ENCODE data around the gene MGMT. TPM values are rescaled to one million over a fixed set of nuclear protein-coding genes. Genes with fewer than 3 reads are reported as not detected.

Gene MGMT
- total RNA-seq, 1 donor from 2014 or later: 17.9 TPM

DNA sequence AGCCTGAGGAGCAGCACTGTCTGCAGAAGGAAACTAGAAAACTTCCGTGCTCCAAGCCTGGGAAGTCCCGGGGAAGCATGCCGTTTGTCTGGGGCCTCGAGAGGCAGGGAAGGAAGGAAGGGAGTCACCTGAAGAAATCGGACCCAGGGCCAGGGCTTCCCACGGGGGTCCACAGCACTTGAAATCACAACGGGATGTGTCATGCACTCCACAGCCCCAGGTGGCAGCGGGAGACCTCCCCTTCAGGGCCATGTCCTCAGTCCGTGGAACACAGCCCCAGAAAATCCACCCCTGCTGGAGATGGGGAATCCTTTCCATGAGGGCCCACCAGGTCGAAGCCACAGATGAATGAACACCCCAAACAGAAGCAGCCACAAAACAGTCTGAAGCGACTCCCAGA, 239.5 kb downstream of the MGMT start:
- intact Hi-C loops (cut with micrococcal nuclease): no loop called here

DNA sequence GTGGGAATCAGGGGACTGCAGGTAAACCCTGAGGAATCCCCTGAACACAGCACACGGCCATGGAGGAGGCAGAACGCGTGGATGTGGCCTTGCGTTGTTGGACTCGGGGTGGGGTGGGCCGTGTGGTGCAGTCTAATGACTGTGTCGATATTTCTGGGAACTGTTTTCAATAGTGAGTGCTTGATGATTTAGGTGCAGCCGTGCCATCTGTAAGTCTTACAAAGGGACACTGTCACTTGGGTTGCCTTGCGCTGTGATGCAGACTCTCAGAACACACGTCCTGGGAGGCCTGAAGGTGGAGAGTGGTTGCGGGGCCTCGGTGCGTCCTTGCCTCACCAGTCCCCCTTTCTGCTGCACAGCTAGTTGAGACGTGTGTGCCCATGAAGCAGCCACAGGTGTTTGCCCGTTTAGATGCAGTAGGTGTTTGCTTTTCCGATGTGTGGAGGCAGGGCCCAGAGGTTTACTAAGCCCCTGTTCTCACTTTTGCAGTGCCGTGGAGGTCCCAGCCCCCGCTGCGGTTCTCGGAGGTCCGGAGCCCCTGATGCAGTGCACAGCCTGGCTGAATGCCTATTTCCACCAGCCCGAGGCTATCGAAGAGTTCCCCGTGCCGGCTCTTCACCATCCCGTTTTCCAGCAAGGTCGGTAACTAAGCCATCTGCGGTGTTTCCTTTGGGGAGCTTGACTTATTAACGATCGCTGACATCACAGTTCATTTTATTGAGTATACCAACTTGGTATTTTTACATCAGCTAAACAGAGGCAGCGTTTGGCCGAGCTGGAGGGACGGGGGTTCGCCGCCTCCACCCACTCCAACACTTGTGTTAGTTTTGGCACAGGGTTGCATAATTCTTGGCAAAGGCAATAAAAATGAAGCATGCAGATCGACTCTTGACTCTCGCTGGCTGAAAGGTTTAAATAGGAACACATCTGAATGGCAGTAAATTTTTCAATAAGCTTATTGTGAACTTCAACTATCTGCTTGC, 240.7 kb downstream of the MGMT start:
- intact Hi-C loops (cut with micrococcal nuclease): no loop called here

DNA sequence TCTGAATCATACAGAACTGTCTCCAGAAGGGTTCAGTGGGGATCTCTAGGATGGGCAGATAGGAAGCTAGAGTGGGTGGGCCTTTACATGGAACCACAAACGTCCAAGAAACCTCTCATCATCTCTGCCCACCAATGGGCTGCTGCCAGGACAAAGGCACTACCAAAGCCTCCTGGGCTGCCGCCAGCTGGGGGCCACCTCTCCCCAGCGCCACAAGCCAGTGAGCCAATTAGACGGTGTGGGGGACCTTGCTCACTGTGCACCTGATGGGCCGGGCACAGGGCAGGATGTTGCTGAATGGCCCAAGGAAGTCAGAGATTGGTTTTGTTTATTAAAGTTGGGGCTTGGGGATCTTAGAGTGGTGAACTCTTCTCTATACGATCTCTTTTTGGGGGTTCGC, 242.1 kb downstream of the MGMT start:
- intact Hi-C loops (cut with micrococcal nuclease): no loop called here

DNA sequence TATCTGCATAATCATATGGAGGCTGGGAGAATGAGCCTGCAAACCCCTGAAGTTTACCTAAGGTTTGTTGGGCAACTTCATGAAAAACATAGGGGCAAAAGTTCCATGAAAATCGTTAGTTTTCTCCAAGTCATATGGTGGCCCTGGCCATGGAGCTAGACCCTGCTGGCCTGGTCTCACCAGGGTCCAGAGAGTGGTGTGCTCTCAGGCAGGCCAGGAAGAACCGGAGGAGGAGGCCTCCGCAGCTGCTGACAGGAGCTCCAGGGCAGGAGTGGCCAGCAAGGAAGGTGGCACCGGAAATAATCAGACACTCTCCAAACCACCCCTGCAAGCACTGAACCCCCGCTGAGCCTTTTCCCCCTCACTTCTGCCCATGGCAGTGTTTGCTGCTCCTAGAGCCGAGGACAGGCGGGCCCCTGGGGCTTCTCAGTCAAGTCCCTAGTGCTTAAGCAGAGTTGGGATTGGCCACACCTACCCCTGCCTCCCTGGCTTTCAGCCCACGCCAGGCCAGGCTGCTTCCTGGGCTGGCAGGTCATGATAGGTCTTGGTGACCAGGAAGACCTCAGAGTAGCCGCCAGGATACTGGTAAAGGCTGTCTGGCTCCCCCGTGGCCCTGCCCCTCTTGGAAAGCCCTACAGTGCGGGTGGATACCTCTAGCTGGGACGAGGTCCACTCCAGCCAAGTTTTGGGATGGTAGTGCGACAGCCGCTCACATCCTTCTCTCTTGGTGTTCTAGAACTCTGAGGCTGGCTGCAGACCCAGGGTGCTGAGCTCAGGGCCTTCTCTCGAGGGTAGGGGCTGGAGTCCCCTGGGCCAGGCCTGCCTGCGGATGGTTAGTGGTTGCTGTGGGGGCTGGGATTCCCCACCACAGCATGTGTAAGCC, 242.8 kb downstream of the MGMT start:
- intact Hi-C loops (cut with micrococcal nuclease): no loop called here

DNA sequence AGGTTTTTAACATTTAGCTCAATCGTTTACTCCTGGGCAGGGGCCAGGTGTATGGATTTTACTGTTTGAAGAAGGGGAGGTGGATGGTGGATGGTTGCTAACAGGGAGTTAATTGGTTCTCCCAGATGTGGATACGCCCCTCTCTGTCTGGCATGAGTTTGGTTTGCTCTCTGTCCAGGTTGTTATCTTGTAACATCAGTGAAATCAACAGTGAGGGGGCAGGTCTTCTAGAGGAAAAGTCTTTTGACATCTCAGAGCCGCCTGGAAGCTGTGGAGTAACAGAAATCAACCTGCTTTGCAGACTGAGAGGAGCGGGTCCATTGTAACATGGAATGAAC, 243.4 kb downstream of the MGMT start:
- intact Hi-C loops (cut with micrococcal nuclease): no loop called here

DNA sequence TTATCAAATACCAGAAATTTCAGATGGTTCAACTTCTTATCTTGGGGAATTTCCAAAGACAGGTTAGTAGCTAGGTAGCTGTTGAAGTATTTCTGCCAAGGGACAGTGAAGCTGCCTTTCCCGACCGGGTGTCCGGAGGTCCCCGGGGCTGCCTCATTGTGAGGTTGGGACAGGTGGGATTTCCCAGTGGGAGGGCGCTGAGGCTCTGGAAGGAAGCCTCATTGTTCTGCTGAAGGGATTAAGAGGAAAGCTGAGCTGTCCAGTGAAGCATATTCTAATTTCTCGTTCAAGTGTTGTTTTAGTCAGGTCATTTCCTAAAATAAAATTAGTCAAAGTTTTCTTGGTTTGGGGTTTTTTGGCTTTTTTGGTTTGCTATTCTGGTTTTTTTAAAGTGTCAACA, 244.2 kb downstream of the MGMT start:
- intact Hi-C loops (cut with micrococcal nuclease): no loop called here

DNA sequence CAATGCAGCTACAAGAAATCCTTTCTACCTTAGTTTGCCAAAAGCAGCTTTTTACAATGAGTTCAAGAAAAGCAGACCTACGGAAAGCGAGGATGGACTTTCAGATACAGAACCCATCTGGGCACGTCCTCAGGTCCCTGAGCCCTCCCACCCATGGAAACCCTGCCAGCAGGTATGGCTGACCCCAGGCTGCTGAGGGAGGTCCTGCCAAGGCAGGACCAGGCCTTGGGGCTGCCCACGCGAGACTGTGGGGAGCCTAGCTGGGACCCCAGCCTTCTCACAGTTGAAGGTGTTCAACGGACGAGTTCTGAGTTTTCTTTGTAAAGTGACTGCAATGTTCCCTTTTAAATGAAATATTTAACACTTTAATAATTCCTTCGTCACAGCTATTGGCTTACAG, 245.0 kb downstream of the MGMT start:
- intact Hi-C loops (cut with micrococcal nuclease): no loop called here

DNA sequence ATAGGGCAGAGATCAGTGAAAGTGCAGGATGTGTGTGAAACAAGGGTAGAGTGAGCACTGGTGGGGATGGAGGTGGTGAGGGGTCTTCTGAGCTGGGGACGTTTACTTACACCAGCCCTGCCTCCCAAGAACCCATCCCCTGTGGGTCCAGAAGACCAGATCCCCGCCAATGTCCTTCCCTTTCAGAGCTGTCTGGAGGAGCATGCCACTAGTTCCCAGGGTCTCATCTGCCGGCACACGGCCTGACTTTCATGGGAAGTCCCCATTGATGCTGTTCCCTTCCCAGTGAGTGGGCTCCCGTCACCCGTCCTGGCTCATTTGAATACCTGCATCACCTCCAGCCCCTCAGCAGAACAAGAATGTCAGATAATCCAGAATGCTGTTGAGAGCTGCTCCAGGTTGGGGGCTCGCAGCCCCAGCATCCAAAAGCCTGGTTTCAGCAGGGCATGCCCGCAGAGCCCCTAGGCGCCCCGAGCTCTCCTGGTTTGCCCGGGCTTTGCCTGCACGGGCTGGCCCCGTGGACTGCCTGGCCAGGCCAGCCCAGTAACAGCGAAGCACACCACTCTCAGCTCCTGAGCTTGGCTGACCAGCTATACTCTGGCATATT, 246.7 kb downstream of the MGMT start:
- intact Hi-C loops (cut with micrococcal nuclease): no loop called here

DNA sequence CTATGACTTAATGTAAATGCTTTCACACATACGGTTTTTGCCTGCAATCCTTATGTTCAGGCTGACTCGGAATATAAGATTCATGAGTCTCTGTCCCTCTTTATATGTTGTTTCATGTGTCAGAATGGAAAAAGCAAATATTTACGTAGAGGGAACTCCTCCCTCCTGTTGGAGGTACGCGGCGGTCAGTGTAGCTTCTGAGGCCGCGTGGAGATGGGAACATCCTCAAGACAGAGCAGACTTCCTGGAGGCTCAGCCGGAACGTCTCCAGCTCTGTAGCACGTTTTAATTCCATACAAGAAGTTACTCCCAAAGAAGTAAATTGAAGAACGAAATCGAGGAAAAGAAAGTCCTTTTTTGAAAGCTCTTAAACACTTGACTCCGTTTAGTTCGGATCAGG, 248.8 kb downstream of the MGMT start:
- intact Hi-C loops (cut with micrococcal nuclease): no loop called here

DNA sequence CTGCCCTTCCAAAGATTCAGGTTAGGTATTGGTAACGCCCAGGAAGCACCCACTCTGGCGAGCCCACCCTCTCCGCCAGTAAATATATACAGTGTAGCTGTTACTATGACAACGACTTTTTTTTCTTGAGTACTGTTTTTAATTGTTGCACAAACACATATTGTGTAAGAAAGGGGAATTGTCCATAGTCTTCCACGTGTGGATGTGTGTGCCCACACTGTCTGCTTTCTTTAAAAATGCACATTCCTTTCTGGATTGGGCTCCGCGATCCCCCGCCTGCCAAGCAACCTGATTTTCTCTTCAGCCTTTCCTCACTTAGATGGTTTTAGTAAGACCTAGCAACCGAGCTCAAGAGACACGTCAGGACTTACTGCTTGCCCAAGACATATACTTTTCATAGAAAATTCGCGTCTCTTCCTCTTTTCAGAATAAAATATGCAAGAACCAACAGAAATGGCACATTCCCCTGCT, 249.2 kb downstream of the MGMT start:
- intact Hi-C loops (cut with micrococcal nuclease): no loop called here

DNA sequence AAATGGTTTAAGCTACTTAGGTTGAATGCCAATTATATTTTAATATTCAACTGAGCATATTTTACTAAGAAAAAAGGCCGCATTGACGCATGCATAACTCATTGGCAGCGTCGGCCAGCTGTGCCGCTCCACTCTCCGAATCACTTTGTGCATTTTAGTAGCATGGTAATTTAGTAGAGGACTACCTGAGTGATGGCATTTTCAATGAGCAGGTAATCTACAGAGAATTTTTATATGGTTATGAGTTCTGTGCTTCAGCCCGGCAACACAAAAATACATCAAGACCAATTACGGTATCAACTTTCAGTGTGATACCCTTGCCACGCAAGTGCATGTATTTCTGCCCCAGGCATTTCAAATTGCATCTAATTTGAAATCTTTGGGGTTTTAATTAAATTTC, 249.8 kb downstream of the MGMT start:
- intact Hi-C loops (cut with micrococcal nuclease): no loop called here

DNA sequence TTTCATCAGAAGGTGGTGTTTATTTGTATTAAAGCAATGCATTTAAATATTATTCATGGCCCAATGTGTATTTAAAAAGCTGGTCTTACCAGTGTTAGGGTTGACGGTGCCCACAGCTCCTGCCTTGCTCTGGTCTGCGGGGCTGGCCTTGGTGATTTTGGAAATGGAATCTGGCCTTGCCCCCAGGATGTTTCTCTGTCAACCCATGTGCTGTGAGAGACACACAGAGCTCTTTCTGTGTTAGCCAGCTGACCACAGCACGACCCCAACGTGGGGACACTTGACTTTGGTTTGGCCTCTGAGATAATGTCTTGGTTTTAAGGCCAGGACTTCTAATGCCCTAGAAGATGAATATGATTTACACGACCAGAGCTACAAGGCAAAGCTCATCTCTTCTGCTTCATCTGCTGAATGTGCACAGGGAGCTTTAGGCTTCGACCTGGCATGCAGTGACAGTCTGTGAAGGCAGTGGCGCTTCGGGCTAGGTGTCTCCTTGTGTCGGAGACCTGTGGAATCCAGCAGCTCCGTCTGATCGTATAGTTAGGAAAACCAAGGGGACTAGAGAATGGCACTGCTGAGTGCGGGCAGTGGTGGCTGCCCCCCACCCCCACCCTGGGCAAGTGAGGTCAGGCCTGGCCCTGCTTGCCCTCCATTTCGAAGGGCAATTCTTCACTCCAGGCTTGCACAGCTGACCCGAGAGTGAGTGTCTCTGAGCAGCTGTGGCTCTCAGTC, 250.9 kb downstream of the MGMT start:
- intact Hi-C loops (cut with micrococcal nuclease): no loop called here

DNA sequence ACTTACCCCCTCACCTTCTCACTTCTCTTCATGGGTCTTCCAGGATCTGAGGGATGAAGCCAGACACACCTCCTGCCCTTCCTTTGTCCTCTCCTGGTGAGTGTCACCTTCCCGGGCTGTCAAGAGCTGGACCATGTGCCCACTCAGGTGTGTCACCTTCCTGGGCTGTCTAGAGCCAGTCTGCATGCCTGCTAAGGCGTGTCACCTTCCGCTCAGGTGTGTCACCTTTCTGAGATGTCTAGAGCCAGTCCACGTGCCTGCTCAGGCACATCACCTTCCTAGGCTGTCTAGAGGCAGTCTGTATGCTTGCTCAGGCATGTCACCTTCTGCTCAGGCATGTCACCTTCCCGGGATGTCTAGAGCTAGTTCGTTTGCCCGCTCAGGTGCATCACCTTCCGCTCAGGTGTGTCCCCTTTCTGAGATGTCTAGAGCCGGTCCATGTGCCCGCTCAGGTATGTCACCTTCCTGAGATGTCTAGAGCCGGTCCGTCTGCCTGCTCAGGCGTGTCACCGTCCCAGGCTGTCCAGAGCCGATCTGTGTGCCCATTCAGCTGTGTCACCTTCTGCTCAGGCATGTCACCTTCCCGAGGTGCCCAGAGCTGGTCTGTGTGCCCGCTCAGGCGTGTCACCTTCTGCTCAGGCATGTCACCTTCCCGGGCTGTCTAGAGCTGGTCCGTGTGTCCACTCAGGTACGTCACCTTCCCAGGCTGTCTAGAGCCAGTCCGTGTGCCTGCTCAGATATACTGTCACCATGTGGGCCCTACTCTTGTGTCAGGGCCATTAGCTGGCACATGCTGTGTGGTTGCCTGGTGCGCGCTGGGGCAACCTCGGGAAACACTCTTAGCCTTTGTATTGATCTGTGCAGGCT, 251.7 kb downstream of the MGMT start:
- intact Hi-C loops (cut with micrococcal nuclease): no loop called here

DNA sequence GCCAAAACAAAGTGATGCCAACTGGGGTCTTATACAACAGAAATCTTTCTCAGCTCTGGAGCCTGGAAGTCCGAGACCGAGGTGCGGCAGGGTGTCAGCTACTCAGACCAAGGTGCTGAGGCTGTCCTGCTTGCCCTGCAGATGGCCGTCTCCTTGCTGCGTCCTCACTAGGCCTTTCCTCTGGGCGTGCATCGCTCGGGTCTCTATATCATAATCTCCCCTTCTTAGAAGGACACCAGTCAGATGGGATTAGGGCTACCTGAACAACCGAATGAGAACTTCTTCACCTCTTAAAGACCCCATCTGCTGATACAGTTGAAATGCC, 252.3 kb downstream of the MGMT start:
- intact Hi-C loops (cut with micrococcal nuclease): no loop called here

DNA sequence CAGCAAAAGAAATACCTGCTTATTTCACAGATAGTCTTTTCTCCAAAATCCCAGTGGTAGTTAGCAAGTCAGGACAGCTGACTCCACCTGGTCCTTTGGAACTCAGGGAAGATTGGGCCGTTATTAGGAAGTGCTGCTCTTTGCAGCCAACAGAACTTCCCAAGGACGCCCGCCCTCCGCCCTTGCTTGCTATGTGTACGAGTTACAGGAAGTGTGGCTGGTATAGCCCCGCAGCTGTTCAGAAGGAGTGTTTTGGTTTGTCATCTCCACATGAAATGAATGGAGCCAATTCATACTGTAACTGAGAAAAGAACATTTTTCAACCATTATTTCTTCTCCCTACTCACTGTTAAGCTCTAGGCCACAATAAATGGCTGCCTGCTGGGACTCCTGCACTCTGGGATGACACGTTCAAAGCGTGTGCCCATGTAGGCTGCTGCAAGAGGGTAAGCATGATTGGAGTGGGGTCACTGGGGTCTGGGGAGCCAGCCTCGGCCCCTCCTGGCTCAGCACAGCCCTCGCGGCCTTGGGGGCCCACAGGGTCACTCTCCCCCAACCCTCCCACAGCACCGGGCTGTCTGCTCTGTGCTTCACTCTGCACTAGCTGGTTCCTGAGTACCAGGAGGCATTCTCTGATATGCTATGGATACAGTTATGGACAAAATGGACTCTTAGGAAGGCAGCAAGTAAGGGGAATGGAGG, 253.0 kb downstream of the MGMT start:
- intact Hi-C loops (cut with micrococcal nuclease): no loop called here

DNA sequence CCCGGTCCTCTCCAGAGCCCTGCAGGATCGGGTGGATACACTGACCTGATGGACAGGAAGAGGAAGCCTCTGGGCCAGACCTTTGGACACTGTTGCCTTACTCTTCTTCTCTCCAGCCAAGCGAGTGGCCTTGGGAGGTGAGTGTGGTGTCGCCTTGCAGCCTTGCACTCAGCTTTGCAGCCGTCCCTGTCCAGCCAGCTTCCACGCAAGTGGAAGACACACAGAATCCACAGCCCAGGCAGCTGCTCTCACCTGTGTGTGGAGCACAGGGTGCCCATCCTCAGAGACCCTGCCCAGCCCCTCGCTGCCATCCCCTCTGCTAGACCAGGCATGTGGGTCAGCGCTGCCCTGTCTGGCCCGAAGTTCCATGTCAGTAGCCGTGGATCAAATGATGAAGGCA, 258.0 kb downstream of the MGMT start:
- intact Hi-C loops (cut with micrococcal nuclease): no loop called here

DNA sequence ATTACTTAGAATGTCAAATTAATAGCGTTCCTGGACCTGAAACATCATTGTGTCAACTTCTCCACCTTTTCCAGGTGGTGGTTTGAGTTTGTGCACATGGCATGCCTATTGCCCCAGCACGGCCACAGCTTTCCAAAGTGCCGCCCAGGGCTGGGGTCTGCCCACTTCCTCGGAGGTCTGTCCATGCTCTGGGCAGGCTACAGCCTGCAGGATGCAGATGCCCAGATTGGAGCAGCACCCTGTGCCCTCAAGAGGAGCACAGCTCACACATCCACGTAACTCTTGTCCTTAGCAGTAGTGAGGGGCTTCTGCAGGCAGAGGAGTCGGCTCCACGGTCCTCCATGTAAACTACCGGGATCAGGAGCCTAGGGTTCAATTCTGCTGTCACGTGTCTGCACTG, 258.4 kb downstream of the MGMT start:
- intact Hi-C loops (cut with micrococcal nuclease): no loop called here

DNA sequence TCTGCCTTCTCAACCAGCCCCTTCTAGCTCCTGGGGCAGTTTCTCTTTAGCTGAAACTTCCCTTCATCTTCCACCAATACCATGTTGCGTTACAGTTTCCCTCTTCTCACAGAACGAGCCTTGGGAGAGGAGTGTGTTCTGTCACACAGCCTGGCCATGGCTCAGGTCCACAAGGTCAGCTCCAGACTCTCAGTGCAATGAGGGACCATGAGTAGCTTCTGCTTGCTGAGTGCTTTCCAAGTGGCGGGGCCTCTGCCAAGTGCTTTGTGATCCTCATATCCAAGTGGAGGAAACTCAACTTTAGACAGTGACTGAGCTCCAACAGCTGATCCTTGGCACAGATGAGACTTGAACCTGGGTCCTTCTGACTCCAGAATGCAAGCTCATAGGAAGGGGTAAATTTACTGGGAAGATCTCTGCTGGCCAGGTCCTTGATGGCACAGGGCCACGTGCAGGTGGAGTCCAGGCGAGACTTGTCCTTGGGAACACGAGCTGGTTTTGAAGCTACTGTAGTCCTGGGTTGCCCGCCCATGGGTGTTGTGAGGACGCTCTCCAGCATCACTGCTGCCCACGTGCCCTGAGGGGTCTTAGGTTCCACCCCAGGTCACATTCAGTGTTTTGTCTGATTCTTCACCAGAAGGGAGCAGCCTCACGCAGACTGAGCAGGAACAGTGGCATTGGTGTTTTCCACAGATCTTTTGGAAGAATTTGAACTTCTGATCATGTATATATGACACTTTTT, 259.0 kb downstream of the MGMT start:
- intact Hi-C loops (cut with micrococcal nuclease): no loop called here

DNA sequence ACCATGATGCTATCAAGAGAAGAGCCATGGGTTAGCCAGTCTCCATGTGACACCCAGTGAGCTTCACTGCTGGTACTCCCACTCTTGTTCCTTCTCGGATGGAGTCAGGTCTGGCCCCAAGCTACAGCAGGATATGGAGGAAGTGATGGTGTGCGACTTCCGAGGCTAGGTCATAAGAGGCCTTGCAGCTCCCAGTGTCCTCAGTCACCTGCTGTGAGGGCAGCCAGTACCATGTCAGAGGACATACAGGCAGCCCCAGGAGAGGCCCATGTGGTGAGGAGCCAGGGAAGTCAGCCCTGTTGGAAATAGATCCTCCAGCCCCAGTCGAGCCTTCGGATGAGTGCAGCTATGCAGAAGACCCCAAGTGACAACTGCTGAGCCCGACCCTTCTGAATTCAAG, 260.0 kb downstream of the MGMT start:
- intact Hi-C loops (cut with micrococcal nuclease): no loop called here

Measured in T-helper 2 cell treated with Interferon-gamma antibody and Interleukin-4, amounts not matched to agents 100 ng/mL and 5 ng/mL, for 36 hours (primary cell).